Measurements from ENCODE around the gene BACH2. TPM values are rescaled to one million over a fixed set of nuclear protein-coding genes. Genes with fewer than 3 reads are reported as not detected.

BACH2 gene
- total and polyA plus RNA-seq, 10 of the 15 experiments (the other 5 are each of a cell fraction or from before 2014, with no cell fraction given), result 0.03 to 0.28 (median 0.04) TPM; not detected in 3

- H3K36me3 ChIP-seq (ENCODE audit: control insufficient read depth in 2 of 2, insufficient read depth in 2 of 2, low read length in 1 of 2), result no peaks in the 10 kb centered on the region
- H4K20me1 ChIP-seq (ENCODE audit: control insufficient read depth, insufficient read depth), result no peaks in the 10 kb centered on the region
- no peaks in the 10 kb centered on the region for H3K79me2 ChIP-seq (ENCODE audit: control insufficient read depth, insufficient read depth, low read length)
- WGBS (ENCODE audit: insufficient coverage, insufficient replicate concordance, low lambda C conversion rate, missing lambda C conversion rate), result 57% methylated on average over 6 of the region's 6 CpGs
- H3K4me1 ChIP-seq (ENCODE audit: control insufficient read depth, insufficient read depth, low read length), result no peaks in the 10 kb centered on the region
- POLR2A ChIA-PET, result no interaction called here
- in situ Hi-C loops (cut with MboI), result no loop called here
- H3K27ac ChIP-seq (ENCODE audit: control insufficient read depth, insufficient read depth), result no peak overlapping the region
- DNase-seq (ENCODE audit: low read depth, low spot score) (no peak), FAIRE-seq (no peak), ATAC-seq (no peak)
- TF ChIP-seq IKZF1 (conservative IDR thresholded peaks at IDR 0.05), result no peak
- no peak for TF ChIP-seq BCL11A (IDR thresholded peaks at IDR 0.05; ENCODE audit: low read depth, low read length)
- no peak for TF ChIP-seq CTCF (IDR thresholded peaks at IDR 0.05 in 2 of 3, conservative IDR thresholded peaks at IDR 0.05 in 1 of 3; ENCODE audit: control insufficient read depth in 2 of 3, extremely low read depth in 1 of 3, insufficient read depth in 1 of 3, low read depth in 3 of 3, low read length in 3 of 3)
- TF ChIP-seq LARP7 (IDR thresholded peaks at IDR 0.05), result no peak
- no peak for TF ChIP-seq NR2C1 (IDR thresholded peaks at IDR 0.05)
- no peak for TF ChIP-seq ZNF24 (IDR thresholded peaks at IDR 0.05)
- TF ChIP-seq KLF5 (IDR thresholded peaks at IDR 0.05; ENCODE audit: partially characterized antibody), result no peak
- TF ChIP-seq FOXM1 (IDR thresholded peaks at IDR 0.05; ENCODE audit: low read depth, low read length), result no peak
- TF ChIP-seq, protein P1, sequence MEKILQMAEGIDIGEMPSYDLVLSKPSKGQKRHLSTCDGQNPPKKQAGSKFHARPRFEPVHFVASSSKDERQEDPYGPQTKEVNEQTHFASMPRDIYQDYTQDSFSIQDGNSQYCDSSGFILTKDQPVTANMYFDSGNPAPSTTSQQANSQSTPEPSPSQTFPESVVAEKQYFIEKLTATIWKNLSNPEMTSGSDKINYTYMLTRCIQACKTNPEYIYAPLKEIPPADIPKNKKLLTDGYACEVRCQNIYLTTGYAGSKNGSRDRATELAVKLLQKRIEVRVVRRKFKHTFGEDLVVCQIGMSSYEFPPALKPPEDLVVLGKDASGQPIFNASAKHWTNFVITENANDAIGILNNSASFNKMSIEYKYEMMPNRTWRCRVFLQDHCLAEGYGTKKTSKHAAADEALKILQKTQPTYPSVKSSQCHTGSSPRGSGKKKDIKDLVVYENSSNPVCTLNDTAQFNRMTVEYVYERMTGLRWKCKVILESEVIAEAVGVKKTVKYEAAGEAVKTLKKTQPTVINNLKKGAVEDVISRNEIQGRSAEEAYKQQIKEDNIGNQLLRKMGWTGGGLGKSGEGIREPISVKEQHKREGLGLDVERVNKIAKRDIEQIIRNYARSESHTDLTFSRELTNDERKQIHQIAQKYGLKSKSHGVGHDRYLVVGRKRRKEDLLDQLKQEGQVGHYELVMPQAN (conservative IDR thresholded peaks at IDR 0.05), result no peak
- no peak for TF ChIP-seq PKNOX1 (IDR thresholded peaks at IDR 0.05)
- TF ChIP-seq KAT2A (conservative IDR thresholded peaks at IDR 0.05; ENCODE audit: control insufficient read depth, low read depth, low read length), result no peak
- no peak for TF ChIP-seq SREBF1 (IDR thresholded peaks at IDR 0.05; ENCODE audit: low read length)
- TF ChIP-seq NFYB (IDR thresholded peaks at IDR 0.05; ENCODE audit: insufficient read depth, low read depth, low read length), result no peak
- no peak for TF ChIP-seq CREB1 (IDR thresholded peaks at IDR 0.05; ENCODE audit: low read depth)
- no peak for TF ChIP-seq ZSCAN29 (IDR thresholded peaks at IDR 0.05)
- TF ChIP-seq ASH2L (IDR thresholded peaks at IDR 0.05; ENCODE audit: borderline replicate concordance, low read depth), result no peak
- TF ChIP-seq YY1 (IDR thresholded peaks at IDR 0.05; ENCODE audit: low read depth, low read length), result no peak
- no peak for TF ChIP-seq RB1 (IDR thresholded peaks at IDR 0.05; ENCODE audit: borderline replicate concordance)
- no peak for TF ChIP-seq HDAC2 (IDR thresholded peaks at IDR 0.05)
- no peak overlapping the region for H3K4me3 ChIP-seq
- no peak overlapping the region for H3K9ac ChIP-seq (ENCODE audit: control insufficient read depth, insufficient read depth, low read length)
- H3K4me2 ChIP-seq (ENCODE audit: control insufficient read depth, insufficient read depth), result no peak overlapping the region
- RAD21 ChIA-PET (ENCODE audit: unreplicated experiment), result no interaction called here
- CTCF ChIA-PET, result no interaction called here
- H3K27me3 ChIP-seq (replicated peaks in 1 of 2; ENCODE audit: control insufficient read depth in 2 of 2, insufficient read depth in 2 of 2, low read length in 1 of 2), result no peaks in the 10 kb centered on the region; a peak in 1 of 4 replicates
- SMC1A ChIA-PET (ENCODE audit: uncharacterized antibody, unreplicated experiment), result no interaction called here
- no TSS peak for BruUV-seq (replicated peaks)
- no peak overlapping the region for H2AFZ ChIP-seq (ENCODE audit: control insufficient read depth, low read depth, low read length)
- no peaks in the 10 kb centered on the region for H3K9me3 ChIP-seq (replicated peaks; ENCODE audit: control insufficient read depth, insufficient read depth, low read length)
- intact Hi-C loops (cut with micrococcal nuclease; ENCODE audit: unreplicated experiment), result no loop called here
Observed at GRCh38 chr6:90209527-90209926, 87.1 kb downstream of the BACH2 start.
